ENCODE data around the gene CASKIN2. TPM values are rescaled to one million over a fixed set of nuclear protein-coding genes. Genes with fewer than 3 reads are reported as not detected.
"Not testable (repeated sequence)": the region's sequence is repeated elsewhere in the genome, so short reads cannot be mapped to it uniquely, and the experiment has no call there.

CASKIN2 gene
- total RNA-seq, 1 donor from 2014 or later: 48.2 TPM

GRCh38 chr17:75523647-75524046 lies 8.3 kb upstream of the CASKIN2 start:
- intact Hi-C loops (cut with DNase I): no loop called here
- DNase-seq (ENCODE audit: low spot score): no peak

GRCh38 chr17:75521951-75522727 lies 6.8 kb upstream of the CASKIN2 start:
- DNase-seq (ENCODE audit: low spot score): no peak
- intact Hi-C loops (cut with DNase I): no loop called here

GRCh38 chr17:75521290-75521689 lies 6.0 kb upstream of the CASKIN2 start:
- intact Hi-C loops (cut with DNase I): no loop called here
- DNase-seq (ENCODE audit: low spot score): no peak

- intact Hi-C loops (cut with DNase I); DNase-seq (ENCODE audit: low spot score): not testable (repeated sequence)
Observed at GRCh38 chr17:75520413-75520812, 5.1 kb upstream of the CASKIN2 start.

- intact Hi-C loops (cut with DNase I): loop anchor here (5.0 kb wide), 3 partner anchors 68 to 247 kb away; partner anchors contain the start of genes GRB2, MIF4GD and MYO15B
- no peak for DNase-seq (ENCODE audit: low spot score)
Observed at GRCh38 chr17:75518983-75519537, 3.7 kb upstream of the CASKIN2 start.

- DNase-seq (ENCODE audit: low spot score): no peak
- intact Hi-C loops (cut with DNase I): loop anchor here (5.0 kb wide), 3 partner anchors 69 to 246 kb away; partner anchors contain the start of genes GRB2, MIF4GD and MYO15B
Observed at GRCh38 chr17:75518201-75518600, 2.9 kb upstream of the CASKIN2 start.

- intact Hi-C loops (cut with DNase I): loop anchor here (5.0 kb wide), 3 partner anchors 70 to 245 kb away; partner anchors contain the start of genes GRB2, MIF4GD and MYO15B
- DNase-seq (ENCODE audit: low spot score): no peak
Observed at GRCh38 chr17:75517297-75517865, 2.0 kb upstream of the CASKIN2 start.

GRCh38 chr17:75516619-75517296 lies 1.4 kb upstream of the CASKIN2 start:
- intact Hi-C loops (cut with DNase I): loop anchor here (5.0 kb wide), 3 partner anchors 71 to 244 kb away; partner anchors contain the start of genes GRB2, MIF4GD and MYO15B
- DNase-seq (ENCODE audit: low spot score): no peak

- intact Hi-C loops (cut with DNase I): loop anchor here (5.0 kb wide), 3 partner anchors 71 to 244 kb away; partner anchors contain the start of genes GRB2, MIF4GD and MYO15B
- peak; percentile 98 for DNase-seq (ENCODE audit: low spot score)
Observed at GRCh38 chr17:75516255-75516618, 900 bp upstream of the CASKIN2 start, which contains the start of gene TSEN54. Gene TSEN54, plus strand, starts transcription at chr17:75516528. Its CDS starts 33 bp downstream, at chr17:75516561.

- intact Hi-C loops (cut with DNase I): loop anchor here (1.0 to 5.0 kb wide), 5 partner anchors 72 to 243 kb away; partner anchors contain the start of genes GRB2, MIF4GD and MYO15B
- DNase-seq (ENCODE audit: low spot score): no peak
Observed at GRCh38 chr17:75514919-75515495, 330 bp downstream of the CASKIN2 start.

GRCh38 chr17:75514299-75514918 lies 928 bp downstream of the CASKIN2 start:
- no peak for DNase-seq (ENCODE audit: low spot score)

GRCh38 chr17:75513641-75514000 lies 1.7 kb downstream of the CASKIN2 start:
- intact Hi-C loops (cut with DNase I): loop anchor here (5.0 kb wide), 1 partner anchor 71 kb away; no protein-coding TSS in a partner anchor
- DNase-seq (ENCODE audit: low spot score): no peak

More at GRCh38 chr17:75514299-75514918, 928 bp downstream of the CASKIN2 start:
- intact Hi-C loops (cut with DNase I): loop anchor here (5.0 kb wide), 1 partner anchor 72 kb away; no protein-coding TSS in a partner anchor

- intact Hi-C loops (cut with DNase I): loop anchor here (5.0 kb wide), 1 partner anchor 71 kb away; no protein-coding TSS in a partner anchor
- DNase-seq (ENCODE audit: low spot score): no peak
Observed at GRCh38 chr17:75512926-75513640, 2.3 kb downstream of the CASKIN2 start.

GRCh38 chr17:75511610-75512575 lies 3.4 kb downstream of the CASKIN2 start:
- peak; percentile 86 for DNase-seq (ENCODE audit: low spot score)
- intact Hi-C loops (cut with DNase I): loop anchor here (5.0 kb wide), 1 partner anchor 70 kb away; no protein-coding TSS in a partner anchor

- DNase-seq (ENCODE audit: low spot score): no peak
- intact Hi-C loops (cut with DNase I): loop anchor here (5.0 kb wide), 1 partner anchor 69 kb away; no protein-coding TSS in a partner anchor
Observed at GRCh38 chr17:75511270-75511609, 4.1 kb downstream of the CASKIN2 start.

GRCh38 chr17:75509528-75510258 lies 5.6 kb downstream of the CASKIN2 start:
- peak; percentile 86 for DNase-seq (ENCODE audit: low spot score)
- intact Hi-C loops (cut with DNase I): loop anchor here (5.0 kb wide), 1 partner anchor 67 kb away; no protein-coding TSS in a partner anchor

Data from cardiac septum (tissue), 1 donor.